ENCODE measurements around the gene ST3GAL6. TPM values are rescaled to one million over a fixed set of nuclear protein-coding genes. Genes with fewer than 3 reads are reported as not detected.

ST3GAL6 gene
- total and polyA plus RNA-seq, 2 of the 8 experiments (the other 6 are each of a cell fraction or from before 2014, with no cell fraction given) = 3.3 to 6.1 TPM

DNA sequence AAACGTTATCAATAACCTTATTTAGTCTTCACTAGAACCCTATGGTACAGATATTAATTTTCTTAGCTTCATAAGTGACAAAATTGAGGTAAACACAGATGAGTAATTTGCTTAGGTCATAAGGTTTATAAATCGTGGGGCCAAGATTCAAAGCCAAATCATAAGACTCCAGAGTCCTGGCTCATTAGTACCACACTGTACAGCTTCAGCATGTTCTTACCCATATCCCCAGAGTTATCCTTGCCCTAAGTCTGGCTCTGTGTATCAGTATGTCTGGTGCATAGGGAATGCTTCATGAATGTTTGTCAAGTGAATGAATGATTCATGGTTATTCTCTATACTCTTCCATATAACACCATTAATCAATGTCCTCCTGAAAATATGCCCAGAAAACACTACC, 45.6 kb upstream of the ST3GAL6 start:
- Histone ChIP-seq H2BK12ac (ENCODE audit: low read depth, low read length) (no peak overlapping the region), H3K4me1 (replicated peaks in 1 of 4; ENCODE audit: control insufficient read depth in 3 of 4, insufficient read depth in 4 of 4, low read length in 3 of 4) (peaks cover 0 to 5% (median 0%) of the 10 kb centered on the region in 4 experiments; a peak in 2 of 7 replicates), H2BK20ac (ENCODE audit: low read length) (no peak overlapping the region), H3K23ac (ENCODE audit: insufficient read length) (no peak overlapping the region), H3K27me3 (replicated peaks in 1 of 4; ENCODE audit: control insufficient read depth in 3 of 4, extremely low read depth in 1 of 4, insufficient read depth in 3 of 4, low read length in 3 of 4) (no peaks in the 10 kb centered on the region), H3K14ac (ENCODE audit: insufficient read length) (no peak overlapping the region), H3K56ac (replicated peaks; ENCODE audit: insufficient read length, low read depth, low read length) (no peak overlapping the region), H3K4me3 (ENCODE audit: extremely low read depth in 1 of 4, insufficient read depth in 2 of 4, low read depth in 3 of 4, low read length in 4 of 4) (no peak overlapping the region), H3K27ac (ENCODE audit: low read depth, low read length) (no peak overlapping the region), H3K79me2 (ENCODE audit: control insufficient read depth in 1 of 2, insufficient read depth in 2 of 2, low read length in 2 of 2) (no peaks in the 10 kb centered on the region), H4K91ac (replicated peaks; ENCODE audit: insufficient read length, low read length) (no peak overlapping the region), H3K36me3 (ENCODE audit: control insufficient read depth in 2 of 4, insufficient read depth in 4 of 4, low read length in 3 of 4) (no peaks in the 10 kb centered on the region), H2BK5ac (ENCODE audit: low read depth, low read length) (no peak overlapping the region), H3K9me3 (ENCODE audit: insufficient read depth in 2 of 2, low read depth in 1 of 2, low read length in 1 of 2) (no peaks in the 10 kb centered on the region), H3K18ac (ENCODE audit: extremely low read depth, low read length) (no peak overlapping the region), H4K8ac (ENCODE audit: extremely low read depth, insufficient read depth, low read length) (no peak overlapping the region), H3K9ac (replicated peaks in 1 of 4; ENCODE audit: extremely low read depth in 1 of 4, low read depth in 3 of 4, low read length in 3 of 4) (no peak overlapping the region), H2BK120ac (replicated peaks; ENCODE audit: low read depth, low read length) (no peak overlapping the region), H3K4ac (replicated peaks; ENCODE audit: insufficient read length, low read depth, low read length) (no peak overlapping the region), H2AK5ac (ENCODE audit: low read depth, low read length) (no peak overlapping the region), H3K4me2 (ENCODE audit: insufficient read depth in 1 of 2, low read depth in 2 of 2, low read length in 2 of 2) (no peak overlapping the region), H3K23me2 (ENCODE audit: low read depth, low read length) (no peaks in the 10 kb centered on the region), H4K20me1 (replicated peaks in 1 of 2; ENCODE audit: control insufficient read depth in 1 of 2, insufficient read depth in 2 of 2, low read length in 2 of 2) (no peaks in the 10 kb centered on the region), H2AFZ (ENCODE audit: low read length) (no peak overlapping the region), H3K79me1 (ENCODE audit: low read depth, low read length) (no peaks in the 10 kb centered on the region), H2BK15ac (ENCODE audit: low read length) (no peak overlapping the region), H4K5ac (ENCODE audit: insufficient read length, low read depth, low read length) (no peak overlapping the region)
- no peak for DNase-seq (ENCODE audit: low read depth in 1 of 2, low spot score in 2 of 2)
- ChIA-PET POLR2A (ENCODE audit: partially characterized antibody) (no interaction called here), CTCF (ENCODE audit: partially characterized antibody) (interaction anchor here (1.4 kb wide), 1 partner anchor 115 kb away, joined by 4 read pairs; no protein-coding TSS in a partner anchor)
- no peak for FAIRE-seq
- WGBS, 2 experiments (ENCODE audit: extremely low coverage in 1 of 2, insufficient coverage in 1 of 2, insufficient read length in 1 of 2, insufficient replicate concordance in 2 of 2, low coverage in 1 of 2, low lambda C conversion rate in 2 of 2, missing lambda C conversion rate in 1 of 2) = 72% methylated on average over 2 of the region's 2 CpGs; no CpG with 5 or more reads in 1 of the 2 experiments
- TF ChIP-seq YY1 (IDR thresholded peaks at IDR 0.05; ENCODE audit: low read depth, low read length) (no peak), SUZ12 (IDR thresholded peaks at IDR 0.05; ENCODE audit: low read length) (no peak), SIN3A (conservative IDR thresholded peaks at IDR 0.05 in 1 of 2, IDR thresholded peaks at IDR 0.05 in 1 of 2; ENCODE audit: low read depth in 1 of 2, low read length in 2 of 2) (no peak), EZH2 (IDR thresholded peaks at IDR 0.05; ENCODE audit: low read depth, low read length, severe bottlenecking) (no peak), RFX5 (IDR thresholded peaks at IDR 0.05; ENCODE audit: borderline replicate concordance, low read depth, low read length) (no peak), KDM1A (IDR thresholded peaks at IDR 0.05; ENCODE audit: borderline replicate concordance, low read length) (no peak), GTF2F1 (IDR thresholded peaks at IDR 0.05; ENCODE audit: borderline replicate concordance, low read depth, low read length) (no peak), RNF2 (IDR thresholded peaks at IDR 0.05; ENCODE audit: borderline replicate concordance, low read depth, low read length, missing control alignments, poor library complexity, severe bottlenecking) (no peak), KDM4A (IDR thresholded peaks at IDR 0.05; ENCODE audit: low read depth, low read length, severe bottlenecking) (no peak)
- TF ChIP-seq, protein P1, sequence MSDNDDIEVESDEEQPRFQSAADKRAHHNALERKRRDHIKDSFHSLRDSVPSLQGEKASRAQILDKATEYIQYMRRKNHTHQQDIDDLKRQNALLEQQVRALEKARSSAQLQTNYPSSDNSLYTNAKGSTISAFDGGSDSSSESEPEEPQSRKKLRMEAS (IDR thresholded peaks at IDR 0.05) = no peak
